Measurements from ENCODE around the gene BABAM2. TPM values are rescaled to one million over a fixed set of nuclear protein-coding genes. Genes with fewer than 3 reads are reported as not detected.

The BABAM2 gene
- total and polyA plus RNA-seq, 5 donors: 45.2 to 65.2 (median 64.0) TPM

DNA sequence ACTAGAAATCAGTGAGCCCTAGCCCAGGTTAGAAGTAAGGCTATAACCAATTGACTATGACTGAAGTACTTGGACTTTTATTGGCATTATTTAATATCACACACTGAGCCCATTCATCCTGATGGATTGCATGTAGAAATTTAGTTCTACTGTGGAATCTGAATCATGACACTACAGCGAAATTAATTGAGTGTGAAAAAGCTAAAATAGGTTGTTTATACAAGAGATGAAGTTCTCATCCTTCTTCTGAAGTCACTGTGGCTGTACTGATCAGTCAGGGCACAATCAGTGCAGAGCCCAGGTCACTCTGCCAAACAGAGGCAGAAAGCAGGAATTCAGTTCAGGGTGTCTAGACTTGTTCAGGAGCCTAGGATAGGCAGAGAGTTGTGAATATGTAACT is 158.9 kb downstream of the BABAM2 start:
- no peaks in the 10 kb centered on the region for H3K4me1 ChIP-seq (ENCODE audit: control insufficient read depth, insufficient read depth, low read length)
- H3K9me3 ChIP-seq (ENCODE audit: control insufficient read depth, low read length): no peaks in the 10 kb centered on the region
- DNase-seq (no peak), ATAC-seq (no peak)
- H3K27me3 ChIP-seq (ENCODE audit: control insufficient read depth, insufficient read depth): no peaks in the 10 kb centered on the region
- H3K4me3 ChIP-seq (ENCODE audit: low read length): no peak overlapping the region
- WGBS: 76% methylated on average over 1 of the region's 1 CpG
- no peak overlapping the region for H3K27ac ChIP-seq (ENCODE audit: low read length)
- intact Hi-C loops (cut with DNase I): loop anchor here in 1 of 4 donors (10.0 kb wide), 1 partner anchor 315 kb away; no protein-coding TSS in a partner anchor

GRCh38 chr2:28049899-28050298 is 159.4 kb downstream of the BABAM2 start:
- WGBS: 80% methylated on average over 2 of the region's 2 CpGs
- intact Hi-C loops (cut with DNase I): loop anchor here in 1 of 4 donors (10.0 kb wide), 1 partner anchor 315 kb away; no protein-coding TSS in a partner anchor

GRCh38 chr2:28052691-28053090 is 162.2 kb downstream of the BABAM2 start:
- no peaks in the 10 kb centered on the region for H3K4me1 ChIP-seq (ENCODE audit: control insufficient read depth, insufficient read depth, low read length)
- no peak overlapping the region for H3K4me3 ChIP-seq (ENCODE audit: low read length)
- DNase-seq (no peak), ATAC-seq (no peak)
- H3K27ac ChIP-seq (ENCODE audit: low read length): no peak overlapping the region
- intact Hi-C loops (cut with DNase I): no loop called here
- H3K27me3 ChIP-seq (ENCODE audit: control insufficient read depth, insufficient read depth): no peaks in the 10 kb centered on the region
- no peaks in the 10 kb centered on the region for H3K9me3 ChIP-seq (ENCODE audit: control insufficient read depth, low read length)
- WGBS: 42% methylated on average over 1 of the region's 1 CpG

More at GRCh38 chr2:28049899-28050298, 159.4 kb downstream of the BABAM2 start:
- H3K27me3 ChIP-seq (ENCODE audit: control insufficient read depth, insufficient read depth): no peaks in the 10 kb centered on the region
- no peak overlapping the region for H3K4me3 ChIP-seq (ENCODE audit: low read length)
- ATAC-seq: no peak
- DNase-seq: no peak
- no peaks in the 10 kb centered on the region for H3K4me1 ChIP-seq (ENCODE audit: control insufficient read depth, insufficient read depth, low read length)
- H3K27ac ChIP-seq (ENCODE audit: low read length): no peak overlapping the region
- H3K9me3 ChIP-seq (ENCODE audit: control insufficient read depth, low read length): no peaks in the 10 kb centered on the region

DNA sequence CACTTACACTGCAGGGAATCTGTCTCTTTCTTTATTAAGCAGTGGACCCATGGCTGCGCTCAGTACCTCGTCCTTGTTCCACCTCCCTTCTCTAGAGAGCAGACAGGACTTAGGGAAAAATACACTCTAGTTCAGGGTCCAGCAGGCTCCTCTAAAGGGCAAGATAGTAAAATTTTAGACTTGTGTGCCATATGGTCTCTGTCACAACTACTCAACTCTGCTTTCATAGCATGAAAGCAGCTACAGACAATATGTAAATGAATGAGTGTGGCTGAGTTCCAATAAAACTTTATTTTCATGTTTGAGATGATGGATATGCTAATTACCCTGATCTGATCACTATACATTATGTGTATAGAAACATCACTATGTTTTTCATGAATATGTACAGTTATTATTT is 163.1 kb downstream of the BABAM2 start:
- intact Hi-C loops (cut with DNase I): no loop called here
- H3K27ac ChIP-seq (ENCODE audit: low read length): no peak overlapping the region
- 60% methylated on average over 2 of the region's 2 CpGs for WGBS
- no peaks in the 10 kb centered on the region for H3K27me3 ChIP-seq (ENCODE audit: control insufficient read depth, insufficient read depth)
- ATAC-seq (no peak), DNase-seq (no peak)
- no peak overlapping the region for H3K4me3 ChIP-seq (ENCODE audit: low read length)
- H3K4me1 ChIP-seq (ENCODE audit: control insufficient read depth, insufficient read depth, low read length): no peaks in the 10 kb centered on the region
- H3K9me3 ChIP-seq (ENCODE audit: control insufficient read depth, low read length): no peaks in the 10 kb centered on the region

- no peak for ATAC-seq
- 97% methylated on average over 1 of the region's 1 CpG for WGBS
- Histone ChIP-seq H3K4me1 (ENCODE audit: control insufficient read depth, insufficient read depth, low read length) (no peaks in the 10 kb centered on the region), H3K4me3 (ENCODE audit: low read length) (no peak overlapping the region), H3K27ac (ENCODE audit: low read length) (no peak overlapping the region), H3K9me3 (ENCODE audit: control insufficient read depth, low read length) (no peaks in the 10 kb centered on the region), H3K27me3 (ENCODE audit: control insufficient read depth, insufficient read depth) (no peaks in the 10 kb centered on the region)
- DNase-seq: no peak
- intact Hi-C loops (cut with DNase I): no loop called here
Observed at GRCh38 chr2:28054916-28055315, 164.4 kb downstream of the BABAM2 start.

DNA sequence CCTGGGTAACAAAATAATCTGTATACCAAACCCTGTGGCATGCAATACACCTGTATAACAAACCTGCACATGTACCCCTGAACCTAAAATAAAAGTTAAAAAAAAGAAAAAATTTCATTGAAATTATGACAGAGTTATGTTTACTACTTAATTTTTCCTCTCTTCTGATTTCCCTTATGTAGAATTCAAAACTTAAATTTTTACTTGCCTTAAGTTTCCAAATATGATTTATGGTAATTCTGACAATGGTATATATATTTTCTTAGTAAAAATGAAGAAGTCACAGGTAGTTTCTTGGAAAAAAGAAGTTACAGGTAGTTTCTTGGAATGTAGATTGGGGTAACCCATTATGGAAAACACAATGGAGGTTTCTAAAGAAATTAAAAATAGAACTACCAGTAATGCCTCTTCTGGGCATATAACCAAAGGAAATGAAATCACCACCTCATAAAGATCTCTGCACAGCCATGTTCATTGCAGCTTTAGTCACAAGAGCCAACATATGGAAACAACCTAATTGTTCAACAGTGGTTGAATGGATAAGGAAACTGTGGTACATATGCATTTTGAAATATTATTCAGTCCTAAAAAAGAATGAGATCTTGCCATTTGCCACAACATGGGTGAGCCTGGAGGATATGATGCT is 164.9 kb downstream of the BABAM2 start:
- Histone ChIP-seq H3K27ac (ENCODE audit: low read length) (no peak overlapping the region), H3K4me1 (ENCODE audit: control insufficient read depth, insufficient read depth, low read length) (no peaks in the 10 kb centered on the region), H3K4me3 (ENCODE audit: low read length) (no peak overlapping the region), H3K27me3 (ENCODE audit: control insufficient read depth, insufficient read depth) (no peaks in the 10 kb centered on the region), H3K9me3 (ENCODE audit: control insufficient read depth, low read length) (no peaks in the 10 kb centered on the region)
- intact Hi-C loops (cut with DNase I): no loop called here
- no peak for ATAC-seq
- no peak for DNase-seq

DNA sequence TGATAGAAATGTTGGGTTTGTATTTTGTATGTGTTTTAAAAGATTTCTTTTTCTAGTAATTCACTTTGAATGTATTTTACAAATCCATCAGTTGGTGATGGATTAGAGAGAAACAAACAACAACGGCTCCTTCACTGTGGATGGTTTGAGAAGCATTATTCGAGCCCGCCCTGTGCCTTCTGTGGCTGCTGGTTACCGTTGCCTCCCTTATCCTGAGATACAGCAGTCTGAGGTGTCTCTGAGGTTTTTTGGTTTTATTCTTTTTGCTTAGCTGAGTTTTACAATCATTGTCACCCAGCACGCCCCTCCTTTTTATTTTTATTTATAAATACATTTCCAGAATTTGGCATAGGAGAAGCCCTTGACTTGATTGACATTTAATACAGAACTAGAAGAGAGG is 168.3 kb downstream of the BABAM2 start:
- Histone ChIP-seq H3K27me3 (ENCODE audit: control insufficient read depth, insufficient read depth) (no peaks in the 10 kb centered on the region), H3K4me3 (ENCODE audit: low read length) (no peak overlapping the region), H3K27ac (ENCODE audit: low read length) (no peak overlapping the region), H3K4me1 (ENCODE audit: control insufficient read depth, insufficient read depth, low read length) (no peaks in the 10 kb centered on the region), H3K9me3 (ENCODE audit: control insufficient read depth, low read length) (no peaks in the 10 kb centered on the region)
- DNase-seq: no peak
- ATAC-seq: no peak
- 93% methylated on average over 5 of the region's 5 CpGs for WGBS
- intact Hi-C loops (cut with DNase I): no loop called here

DNA sequence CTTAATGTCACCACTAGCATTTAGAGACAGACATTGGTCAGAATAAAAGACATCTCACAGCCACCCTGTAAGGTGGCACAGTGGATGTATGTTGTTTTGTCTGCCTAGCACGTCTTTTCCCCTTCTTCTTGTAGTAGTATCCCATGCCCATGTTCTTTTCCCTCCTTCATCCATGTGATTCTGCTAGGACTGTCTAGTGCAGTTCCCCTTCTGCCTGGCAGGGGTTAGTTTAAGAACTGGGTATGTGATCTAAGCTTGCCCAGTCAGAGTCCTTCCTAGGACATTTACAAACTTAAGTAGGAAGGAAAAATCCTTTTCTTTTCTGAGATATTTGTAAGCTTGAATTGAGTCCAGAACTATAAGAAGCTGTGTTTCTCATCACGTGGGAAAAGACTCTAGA is 172.3 kb downstream of the BABAM2 start:
- Histone ChIP-seq H3K9me3 (ENCODE audit: control insufficient read depth, low read length) (no peaks in the 10 kb centered on the region), H3K4me3 (ENCODE audit: low read length) (no peak overlapping the region), H3K27ac (ENCODE audit: low read length) (no peak overlapping the region), H3K4me1 (ENCODE audit: control insufficient read depth, insufficient read depth, low read length) (no peaks in the 10 kb centered on the region), H3K27me3 (ENCODE audit: control insufficient read depth, insufficient read depth) (no peaks in the 10 kb centered on the region)
- intact Hi-C loops (cut with DNase I): no loop called here
- 78% methylated on average over 2 of the region's 2 CpGs for WGBS
- DNase-seq: no peak
- no peak for ATAC-seq

DNA sequence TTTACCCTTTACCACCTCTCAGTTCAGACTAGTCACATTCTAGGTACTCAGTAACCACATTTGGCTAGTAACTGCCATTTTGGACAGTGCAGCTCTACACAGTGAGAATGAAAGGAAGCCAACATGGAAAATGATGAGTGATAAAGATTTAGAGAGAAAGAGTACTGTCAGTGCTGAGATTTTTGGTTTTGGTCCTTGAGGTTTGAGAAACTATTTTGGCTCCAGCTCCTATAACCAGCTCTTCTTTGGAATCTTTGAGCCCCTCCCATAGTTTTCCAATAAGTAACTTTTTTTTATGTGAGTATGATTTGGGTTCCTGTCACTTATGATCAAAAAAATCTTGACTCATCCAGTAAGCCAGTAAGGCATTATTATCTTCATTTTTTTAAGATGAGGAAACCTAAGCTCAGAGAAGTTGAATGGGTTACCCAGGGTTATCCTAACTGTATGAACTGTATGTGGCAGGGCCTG is 173.0 kb downstream of the BABAM2 start:
- Histone ChIP-seq H3K4me1 (ENCODE audit: control insufficient read depth, insufficient read depth, low read length) (no peaks in the 10 kb centered on the region), H3K27ac (ENCODE audit: low read length) (no peak overlapping the region), H3K27me3 (ENCODE audit: control insufficient read depth, insufficient read depth) (no peaks in the 10 kb centered on the region), H3K4me3 (ENCODE audit: low read length) (no peak overlapping the region), H3K9me3 (ENCODE audit: control insufficient read depth, low read length) (no peaks in the 10 kb centered on the region)
- ATAC-seq (no peak), DNase-seq (no peak)
- intact Hi-C loops (cut with DNase I): no loop called here

DNA sequence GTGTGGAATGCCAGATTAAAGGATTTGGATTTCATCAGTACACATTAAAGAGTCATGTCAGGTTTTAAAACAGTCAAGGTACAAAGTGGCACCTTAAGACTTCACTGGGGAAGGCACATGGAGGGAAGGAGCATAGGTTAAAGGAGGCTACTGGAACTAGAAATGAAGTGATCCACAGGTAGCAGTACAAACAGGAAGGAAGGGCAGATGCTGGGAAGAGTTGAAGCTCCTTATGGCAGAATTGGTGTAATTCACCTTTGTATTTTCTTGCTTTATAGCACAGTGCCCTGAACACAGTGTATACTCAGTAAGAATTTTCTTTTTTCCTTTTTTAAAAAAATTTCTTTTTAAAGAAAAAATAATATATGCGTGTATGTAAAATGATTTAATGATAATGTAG is 177.1 kb downstream of the BABAM2 start:
- intact Hi-C loops (cut with DNase I): no loop called here
- 94% methylated on average over 1 of the region's 1 CpG for whole genome bisulfite sequencing
- no peak overlapping the region for H3K4me3 ChIP-seq (ENCODE audit: low read length)
- no peaks in the 10 kb centered on the region for H3K4me1 ChIP-seq (ENCODE audit: control insufficient read depth, insufficient read depth, low read length)
- no peaks in the 10 kb centered on the region for H3K27me3 ChIP-seq (ENCODE audit: control insufficient read depth, insufficient read depth)
- ATAC-seq (no peak), DNase-seq (no peak)
- no peaks in the 10 kb centered on the region for H3K9me3 ChIP-seq (ENCODE audit: control insufficient read depth, low read length)
- no peak overlapping the region for H3K27ac ChIP-seq (ENCODE audit: low read length)

DNA sequence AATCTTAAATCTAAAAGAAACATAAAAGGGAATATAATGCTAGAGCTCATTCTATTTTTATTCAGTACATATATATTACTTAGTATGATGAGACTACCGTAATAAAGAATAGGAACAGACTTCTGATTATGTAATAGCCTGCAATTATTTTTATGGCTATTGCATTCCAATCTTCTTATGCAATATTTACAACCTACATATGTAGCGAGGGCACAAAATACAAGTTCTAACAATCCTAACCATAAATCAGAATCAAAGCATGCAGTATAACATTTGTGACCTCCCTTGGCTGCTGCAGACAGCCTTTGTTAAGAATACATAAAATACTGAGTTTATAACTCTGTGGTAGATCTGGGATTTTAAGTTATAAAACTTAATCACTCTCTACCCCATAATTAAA is 177.6 kb downstream of the BABAM2 start:
- no peak for DNase-seq
- intact Hi-C loops (cut with DNase I): no loop called here

GRCh38 chr2:28068527-28068926 is 178.0 kb downstream of the BABAM2 start:
- no peak for ATAC-seq
- Histone ChIP-seq H3K27me3 (ENCODE audit: control insufficient read depth, insufficient read depth) (no peaks in the 10 kb centered on the region), H3K4me3 (ENCODE audit: low read length) (no peak overlapping the region), H3K9me3 (ENCODE audit: control insufficient read depth, low read length) (no peaks in the 10 kb centered on the region), H3K27ac (ENCODE audit: low read length) (no peak overlapping the region), H3K4me1 (ENCODE audit: control insufficient read depth, insufficient read depth, low read length) (no peaks in the 10 kb centered on the region)
- DNase-seq: no peak
- WGBS: 86% methylated on average over 5 of the region's 5 CpGs
- intact Hi-C loops (cut with DNase I): no loop called here

More for the DNA sequence above, 177.6 kb downstream of the BABAM2 start:
- H3K9me3 ChIP-seq (ENCODE audit: control insufficient read depth, low read length): no peaks in the 10 kb centered on the region
- H3K27me3 ChIP-seq (ENCODE audit: control insufficient read depth, insufficient read depth): no peaks in the 10 kb centered on the region
- H3K4me1 ChIP-seq (ENCODE audit: control insufficient read depth, insufficient read depth, low read length): no peaks in the 10 kb centered on the region
- 87% methylated on average over 2 of the region's 2 CpGs for WGBS
- no peak for ATAC-seq
- no peak overlapping the region for H3K27ac ChIP-seq (ENCODE audit: low read length)
- H3K4me3 ChIP-seq (ENCODE audit: low read length): no peak overlapping the region

Measured in right cardiac atrium (tissue), 5 donors.